GM19328 (cell line): ENCODE data around the gene CPAMD8.

Source experiments
- ATAC-seq: cut with Tn5 transposase; IDR thresholded peaks from one replicate; pipeline ENCODE4 v1.9.1; 2021; ENCODE audit warnings: mild to moderate bottlenecking, moderate library complexity; ENCODE audit not compliant: unreplicated experiment

The CPAMD8 gene

DNA sequence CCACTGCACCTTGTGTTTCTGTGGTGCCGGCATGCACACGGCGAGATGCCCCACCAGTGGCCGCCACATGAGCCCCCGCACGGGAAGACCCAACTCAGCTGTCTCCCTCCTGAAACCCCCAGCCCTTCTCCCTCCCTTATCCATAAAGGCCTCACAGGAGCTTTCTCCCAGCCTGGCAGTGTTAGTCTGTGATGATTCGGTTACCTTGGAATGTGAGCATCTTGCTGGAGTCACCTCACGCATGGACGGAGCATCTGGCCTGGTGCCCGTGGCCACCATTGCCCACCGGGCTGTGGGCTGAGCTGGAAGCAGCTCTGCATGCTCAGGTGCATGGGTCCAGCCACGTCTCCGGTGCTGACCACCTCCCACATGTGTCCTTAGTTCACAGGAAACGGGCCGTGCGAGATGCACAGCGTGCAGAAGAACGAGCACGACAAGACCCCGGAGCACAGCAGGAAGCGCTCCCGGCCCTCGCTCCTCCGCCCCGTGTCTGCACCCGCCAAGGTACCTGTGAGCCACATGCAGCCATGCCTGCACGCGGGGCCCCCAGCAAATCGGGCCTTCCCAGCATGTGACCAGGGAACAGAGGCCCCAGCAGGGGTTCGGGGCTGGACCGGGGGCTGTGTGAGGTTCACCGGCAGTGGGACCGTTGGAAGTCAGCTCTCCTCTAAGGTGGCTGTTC, 175.4 kb downstream of the CPAMD8 start:
- no peak for ATAC-seq

DNA sequence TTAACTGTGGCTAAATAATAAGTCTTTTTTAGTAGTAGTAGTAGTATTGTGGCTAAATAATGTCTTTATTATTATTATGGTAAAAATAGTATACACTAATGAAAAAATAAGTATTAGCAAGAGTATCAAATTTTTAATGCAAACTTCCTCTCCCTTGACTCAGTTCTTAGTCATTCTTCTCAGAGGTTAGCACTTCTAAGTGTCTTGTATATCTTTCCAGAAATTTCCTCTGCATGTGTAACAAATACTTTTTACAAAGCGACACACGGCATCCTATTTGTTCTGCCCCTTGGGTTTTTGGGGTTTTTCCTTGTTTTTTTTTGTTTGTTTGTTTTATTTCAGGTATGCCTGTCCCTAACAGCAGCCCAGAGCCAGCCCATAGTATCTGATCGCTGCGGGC, 176.5 kb downstream of the CPAMD8 start:
- ATAC-seq, result no peak

DNA sequence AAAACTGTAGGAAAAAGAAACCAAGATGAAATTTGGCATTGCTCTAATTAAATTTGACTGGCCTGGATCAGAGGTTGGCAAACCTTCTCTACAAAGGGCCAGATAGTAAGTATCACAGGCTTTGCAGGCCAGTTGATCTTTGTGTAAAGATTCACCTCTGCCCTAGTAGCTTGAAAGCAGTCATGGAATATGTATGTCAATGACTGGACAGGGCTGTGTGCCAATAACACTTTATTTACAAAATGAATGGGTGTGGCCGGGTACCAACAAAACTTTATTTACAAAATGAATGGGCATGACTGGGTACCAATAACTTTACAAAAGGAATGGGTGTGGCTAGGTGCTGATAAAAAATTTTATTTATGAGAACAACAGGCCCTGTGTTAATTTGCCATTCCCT, 177.4 kb downstream of the CPAMD8 start:
- no peak for ATAC-seq

DNA sequence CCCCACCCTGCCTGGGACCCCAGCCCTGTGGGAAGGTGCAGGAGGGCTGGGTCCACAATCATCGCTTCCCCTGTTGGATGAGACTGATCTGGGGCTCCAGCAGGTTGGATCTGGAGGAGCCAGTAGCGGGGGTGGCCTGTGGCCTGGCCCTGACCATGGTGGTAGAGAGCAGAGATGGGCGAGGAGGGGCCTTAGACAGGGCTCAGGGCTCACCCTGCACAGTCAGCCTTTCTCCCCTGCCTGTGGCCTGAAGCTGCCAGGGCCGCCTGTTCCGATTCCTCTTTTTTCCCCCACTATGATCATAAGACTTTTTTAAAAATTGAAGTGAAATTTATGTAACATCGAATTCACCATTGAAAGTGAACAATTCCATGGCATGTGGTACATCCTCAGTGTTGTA, 179.2 kb downstream of the CPAMD8 start:
- no peak for ATAC-seq

DNA sequence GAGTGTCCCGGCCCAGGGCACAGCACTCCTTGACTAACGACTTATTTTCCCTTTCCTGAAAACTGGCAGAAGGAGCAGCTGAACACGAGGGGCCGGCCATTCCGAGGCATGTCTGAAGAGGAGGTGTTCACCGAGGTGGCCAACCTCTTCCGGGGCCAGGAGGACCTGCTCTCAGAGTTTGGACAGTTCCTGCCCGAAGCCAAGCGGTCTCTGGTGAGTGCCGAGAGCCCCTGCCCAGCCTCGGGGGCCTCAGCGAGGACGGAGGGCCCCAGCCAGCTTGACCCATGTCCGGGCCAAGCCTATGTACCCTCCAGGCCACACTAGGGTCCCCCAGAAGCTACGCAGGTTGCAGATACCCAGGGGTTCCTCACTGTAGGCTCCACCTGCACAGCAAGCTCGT, 179.7 kb downstream of the CPAMD8 start:
- ATAC-seq, result no peak
